ENCODE data around the gene SYP.

Gene SYP

GRCh38 chrX:49155900-49156837 is 43.8 kb downstream of the SYP start (continued):
- TF ChIP-seq PRDM10 (tag by site-specific recombination; IDR thresholded peaks at IDR 0.05) (peak; percentile 64), ZNF211 (tag by site-specific recombination; IDR thresholded peaks at IDR 0.05; ENCODE audit: low read depth) (no peak), ZNF654 (tag by site-specific recombination; IDR thresholded peaks at IDR 0.05; ENCODE audit: low read depth) (no peak), ZFP37 (tag by site-specific recombination; IDR thresholded peaks at IDR 0.05) (peak; percentile 47; the same call in 1 of the 2 replicates), ZNF2 (tag by site-specific recombination; IDR thresholded peaks at IDR 0.05) (0 out of 2 replicates have a peak, but pooled peaks have one; percentile 6), OVOL3 (tag by site-specific recombination; IDR thresholded peaks at IDR 0.05) (0 out of 2 replicates have a peak, but pooled peaks have one; percentile 31), SP7 (tag by site-specific recombination; IDR thresholded peaks at IDR 0.05) (peak; percentile 58), ZNF366 (tag by site-specific recombination; conservative IDR thresholded peaks at IDR 0.05) (0 out of 2 replicates have a peak, but pooled peaks have one; percentile 9), ZBTB7A (tag by site-specific recombination; IDR thresholded peaks at IDR 0.05; ENCODE audit: low read depth) (0 out of 2 replicates have a peak, but pooled peaks have one; percentile 38), KLF17 (tag by site-specific recombination; IDR thresholded peaks at IDR 0.05) (peak; percentile 79; the same call in 1 of the 2 replicates), ZNF416 (tag by site-specific recombination; IDR thresholded peaks at IDR 0.05) (no peak), ZFP69B (tag by site-specific recombination; IDR thresholded peaks at IDR 0.05) (peak; percentile 51; the same call in 1 of the 2 replicates), ZNF391 (tag by site-specific recombination; IDR thresholded peaks at IDR 0.05; ENCODE audit: borderline replicate concordance, low read depth) (peak; percentile 9; the same call in 1 of the 2 replicates), ZNF394 (tag by site-specific recombination; IDR thresholded peaks at IDR 0.05; ENCODE audit: borderline replicate concordance) (peak; percentile 85), ZNF521 (tag by site-specific recombination; IDR thresholded peaks at IDR 0.05) (no peak), KLF10 (tag by site-specific recombination; IDR thresholded peaks at IDR 0.05) (peak; percentile 91), ZIC2 (tag by site-specific recombination; IDR thresholded peaks at IDR 0.05) (peak; percentile 71), KLF16 (tag by site-specific recombination; IDR thresholded peaks at IDR 0.05) (peak; percentile 26; the same call in 1 of the 2 replicates), CTCF (tag by site-specific recombination; IDR thresholded peaks at IDR 0.05) (peak; percentile 88), ZNF335 (tag by site-specific recombination; conservative IDR thresholded peaks at IDR 0.05) (peak; percentile 95), ZBTB8A (tag by site-specific recombination; IDR thresholded peaks at IDR 0.05) (peak; percentile 81), ZNF121 (tag by site-specific recombination; IDR thresholded peaks at IDR 0.05) (0 out of 2 replicates have a peak, but pooled peaks have one; percentile 19), HIC1 (tag by site-specific recombination; IDR thresholded peaks at IDR 0.05) (peak; percentile 61), BCL11B (tag by site-specific recombination; IDR thresholded peaks at IDR 0.05; ENCODE audit: low read depth) (peak; percentile 72), ZBTB20 (tag by site-specific recombination; IDR thresholded peaks at IDR 0.05) (peak; percentile 40), ZNF423 (tag by site-specific recombination; IDR thresholded peaks at IDR 0.05) (peak; percentile 30; the same call in 1 of the 2 replicates)
- TF ChIP-seq, protein P1, sequence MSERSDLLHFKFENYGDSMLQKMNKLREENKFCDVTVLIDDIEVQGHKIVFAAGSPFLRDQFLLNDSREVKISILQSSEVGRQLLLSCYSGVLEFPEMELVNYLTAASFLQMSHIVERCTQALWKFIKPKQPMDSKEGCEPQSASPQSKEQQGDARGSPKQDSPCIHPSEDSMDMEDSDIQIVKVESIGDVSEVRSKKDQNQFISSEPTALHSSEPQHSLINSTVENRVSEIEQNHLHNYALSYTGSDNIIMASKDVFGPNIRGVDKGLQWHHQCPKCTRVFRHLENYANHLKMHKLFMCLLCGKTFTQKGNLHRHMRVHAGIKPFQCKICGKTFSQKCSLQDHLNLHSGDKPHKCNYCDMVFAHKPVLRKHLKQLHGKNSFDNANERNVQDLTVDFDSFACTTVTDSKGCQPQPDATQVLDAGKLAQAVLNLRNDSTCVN (tag by site-specific recombination; optimal IDR thresholded peaks at IDR 0.05): peak; percentile 84
